Liver (tissue), 3 donors: ENCODE measurements around the gene CCDC33.

Source experiments
- FOXA1 ChIP-seq: IDR thresholded peaks from 2 replicates; pipeline ENCODE4 v1.6.1; 2016; ENCODE audit warnings: antibody characterized with exemption
- SP1 ChIP-seq: IDR thresholded peaks from 2 replicates; pipeline ENCODE4 v1.6.1; 2018; ENCODE audit warnings: antibody characterized with exemption, mild to moderate bottlenecking
- TF ChIP-seq, protein P1 (sequence below): fragments of 150-350 bp; IDR thresholded peaks from 2 replicates; pipeline ENCODE4 v1.5.1; 2017; ENCODE audit warnings: improper control_type of control experiment, low read depth, low read length; ENCODE audit not compliant: missing input control
- donor health status: healthy.
- donor health status: healthy.

GRCh38 chr15:74265046-74265639 lies 29.0 kb downstream of the CCDC33 start:
- TF ChIP-seq, protein P1, sequence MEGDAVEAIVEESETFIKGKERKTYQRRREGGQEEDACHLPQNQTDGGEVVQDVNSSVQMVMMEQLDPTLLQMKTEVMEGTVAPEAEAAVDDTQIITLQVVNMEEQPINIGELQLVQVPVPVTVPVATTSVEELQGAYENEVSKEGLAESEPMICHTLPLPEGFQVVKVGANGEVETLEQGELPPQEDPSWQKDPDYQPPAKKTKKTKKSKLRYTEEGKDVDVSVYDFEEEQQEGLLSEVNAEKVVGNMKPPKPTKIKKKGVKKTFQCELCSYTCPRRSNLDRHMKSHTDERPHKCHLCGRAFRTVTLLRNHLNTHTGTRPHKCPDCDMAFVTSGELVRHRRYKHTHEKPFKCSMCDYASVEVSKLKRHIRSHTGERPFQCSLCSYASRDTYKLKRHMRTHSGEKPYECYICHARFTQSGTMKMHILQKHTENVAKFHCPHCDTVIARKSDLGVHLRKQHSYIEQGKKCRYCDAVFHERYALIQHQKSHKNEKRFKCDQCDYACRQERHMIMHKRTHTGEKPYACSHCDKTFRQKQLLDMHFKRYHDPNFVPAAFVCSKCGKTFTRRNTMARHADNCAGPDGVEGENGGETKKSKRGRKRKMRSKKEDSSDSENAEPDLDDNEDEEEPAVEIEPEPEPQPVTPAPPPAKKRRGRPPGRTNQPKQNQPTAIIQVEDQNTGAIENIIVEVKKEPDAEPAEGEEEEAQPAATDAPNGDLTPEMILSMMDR: no peak
- TF ChIP-seq SP1 (no peak), FOXA1 (no peak)
